GM12875 (cell line): ENCODE results near the gene WDR20.

ENCODE experiments used
- H3K4me3 ChIP-seq: one replicate; pipeline ENCODE4 v1.5.1; 2011; ENCODE audit warnings: low read depth, low read length, control low read depth
- CTCF ChIP-seq: IDR thresholded peaks from 2 replicates; pipeline ENCODE4 v1.5.1; 2011; ENCODE audit warnings: low read depth, mild to moderate bottlenecking, control low read depth, inconsistent platforms, low read length, moderate library complexity, borderline replicate concordance; ENCODE audit not compliant: insufficient read depth

WDR20 gene

GRCh38 chr14:102231476-102232347 lies 92.0 kb downstream of the WDR20 start:
- TF ChIP-seq CTCF, result no peak
- no peak overlapping the region for H3K4me3 ChIP-seq

GRCh38 chr14:102232348-102232625 lies 92.6 kb downstream of the WDR20 start:
- no peak for TF ChIP-seq CTCF

GRCh38 chr14:102233081-102233480 lies 93.4 kb downstream of the WDR20 start:
- TF ChIP-seq CTCF, result no peak
- no peak overlapping the region for H3K4me3 ChIP-seq

More at GRCh38 chr14:102232348-102232625, 92.6 kb downstream of the WDR20 start:
- no peak overlapping the region for H3K4me3 ChIP-seq

- H3K4me3 ChIP-seq, result no peak overlapping the region
- TF ChIP-seq CTCF, result no peak
Observed at GRCh38 chr14:102234331-102235264, 94.9 kb downstream of the WDR20 start.

GRCh38 chr14:102235275-102235897 lies 95.7 kb downstream of the WDR20 start:
- H3K4me3 ChIP-seq, result no peak overlapping the region
- TF ChIP-seq CTCF, result peak; percentile 83

GRCh38 chr14:102236026-102236425 lies 96.3 kb downstream of the WDR20 start:
- no peak for TF ChIP-seq CTCF
- no peak overlapping the region for H3K4me3 ChIP-seq
